ENCODE data around the gene PLS3. TPM values are rescaled to one million over a fixed set of nuclear protein-coding genes. Genes with fewer than 3 reads are reported as not detected.

PLS3 gene
- total and polyA plus RNA-seq, 12 donors: 18.7 to 132 (median 50.3) TPM

DNA sequence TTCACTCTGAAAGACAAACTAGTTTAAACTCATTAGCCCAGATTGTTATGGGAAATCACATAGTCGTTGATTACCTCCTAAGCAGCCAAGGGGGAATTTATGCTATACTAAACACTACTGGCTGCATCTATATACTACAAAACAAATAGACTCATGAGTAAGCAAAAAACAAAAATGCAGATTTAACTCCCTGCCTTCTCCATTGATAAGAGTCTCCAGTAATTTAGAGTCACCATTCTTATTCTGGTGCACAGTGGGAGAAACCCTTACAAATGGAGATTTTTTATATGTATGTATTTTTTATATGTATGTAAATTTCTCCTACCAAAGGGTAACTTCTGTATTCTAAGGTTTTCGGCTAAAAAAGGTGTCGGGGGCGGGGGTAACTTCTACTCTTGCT, 126.6 kb downstream of the PLS3 start:
- TF ChIP-seq POLR2A (IDR thresholded peaks at IDR 0.05): no peak
- TF ChIP-seq, protein P1, sequence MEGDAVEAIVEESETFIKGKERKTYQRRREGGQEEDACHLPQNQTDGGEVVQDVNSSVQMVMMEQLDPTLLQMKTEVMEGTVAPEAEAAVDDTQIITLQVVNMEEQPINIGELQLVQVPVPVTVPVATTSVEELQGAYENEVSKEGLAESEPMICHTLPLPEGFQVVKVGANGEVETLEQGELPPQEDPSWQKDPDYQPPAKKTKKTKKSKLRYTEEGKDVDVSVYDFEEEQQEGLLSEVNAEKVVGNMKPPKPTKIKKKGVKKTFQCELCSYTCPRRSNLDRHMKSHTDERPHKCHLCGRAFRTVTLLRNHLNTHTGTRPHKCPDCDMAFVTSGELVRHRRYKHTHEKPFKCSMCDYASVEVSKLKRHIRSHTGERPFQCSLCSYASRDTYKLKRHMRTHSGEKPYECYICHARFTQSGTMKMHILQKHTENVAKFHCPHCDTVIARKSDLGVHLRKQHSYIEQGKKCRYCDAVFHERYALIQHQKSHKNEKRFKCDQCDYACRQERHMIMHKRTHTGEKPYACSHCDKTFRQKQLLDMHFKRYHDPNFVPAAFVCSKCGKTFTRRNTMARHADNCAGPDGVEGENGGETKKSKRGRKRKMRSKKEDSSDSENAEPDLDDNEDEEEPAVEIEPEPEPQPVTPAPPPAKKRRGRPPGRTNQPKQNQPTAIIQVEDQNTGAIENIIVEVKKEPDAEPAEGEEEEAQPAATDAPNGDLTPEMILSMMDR (IDR thresholded peaks at IDR 0.05): no peak
- Histone ChIP-seq H3K36me3 (replicated peaks in 1 of 2) (no peaks in the 10 kb centered on the region), H3K4me3 (no peak overlapping the region), H3K9me3 (replicated peaks in 1 of 3) (no peaks in the 10 kb centered on the region), H3K4me1 (replicated peaks in 1 of 2) (no peaks in the 10 kb centered on the region), H3K27ac (no peak overlapping the region), H3K27me3 (peaks cover 5% of the 10 kb centered on the region)
- DNase-seq: no peak
- 53 to 87% (median 74%) methylated on average over 4 of the region's 4 CpGs for WGBS, 4 donors
- intact Hi-C loops (cut with DNase I): loop anchor here in 1 of 2 donors (5.0 kb wide), 1 partner anchor 35 kb away; no protein-coding TSS in a partner anchor

DNA sequence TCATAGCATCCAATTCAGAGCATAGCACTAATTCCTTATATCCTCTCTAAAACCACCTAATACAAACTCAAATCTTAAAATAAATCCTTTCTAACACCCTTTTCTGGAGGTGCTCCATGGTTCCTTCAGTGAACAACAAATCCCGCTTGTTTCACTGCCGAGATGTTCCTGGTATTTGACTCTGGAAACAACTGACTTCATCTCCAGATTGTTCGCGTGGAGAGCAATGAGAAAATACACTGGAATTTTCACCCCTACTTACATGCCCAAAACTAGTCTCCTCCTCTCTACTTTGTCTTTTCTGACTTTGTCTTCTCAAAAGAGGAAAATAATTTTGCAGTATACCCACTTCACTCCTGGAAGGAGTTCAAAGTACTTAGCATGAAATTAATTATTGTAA, 129.0 kb downstream of the PLS3 start:
- 56 to 73% (median 61%) methylated on average over 4 of the region's 4 CpGs for WGBS, 4 donors
- no peak for TF ChIP-seq POLR2A (IDR thresholded peaks at IDR 0.05)
- TF ChIP-seq, protein P1 (IDR thresholded peaks at IDR 0.05): no peak
- Histone ChIP-seq H3K9me3 (replicated peaks in 1 of 3) (no peaks in the 10 kb centered on the region), H3K27ac (peak overlapping the region in 2 of 5 donors; percentile 11 to 44), H3K4me3 (no peak overlapping the region), H3K27me3 (peaks cover 8% of the 10 kb centered on the region), H3K36me3 (replicated peaks in 1 of 2) (no peaks in the 10 kb centered on the region), H3K4me1 (replicated peaks in 1 of 2) (no peaks in the 10 kb centered on the region)
- intact Hi-C loops (cut with DNase I): loop anchor here in 1 of 2 donors (5.0 kb wide), 1 partner anchor 38 kb away; no protein-coding TSS in a partner anchor
- no peak for DNase-seq

DNA sequence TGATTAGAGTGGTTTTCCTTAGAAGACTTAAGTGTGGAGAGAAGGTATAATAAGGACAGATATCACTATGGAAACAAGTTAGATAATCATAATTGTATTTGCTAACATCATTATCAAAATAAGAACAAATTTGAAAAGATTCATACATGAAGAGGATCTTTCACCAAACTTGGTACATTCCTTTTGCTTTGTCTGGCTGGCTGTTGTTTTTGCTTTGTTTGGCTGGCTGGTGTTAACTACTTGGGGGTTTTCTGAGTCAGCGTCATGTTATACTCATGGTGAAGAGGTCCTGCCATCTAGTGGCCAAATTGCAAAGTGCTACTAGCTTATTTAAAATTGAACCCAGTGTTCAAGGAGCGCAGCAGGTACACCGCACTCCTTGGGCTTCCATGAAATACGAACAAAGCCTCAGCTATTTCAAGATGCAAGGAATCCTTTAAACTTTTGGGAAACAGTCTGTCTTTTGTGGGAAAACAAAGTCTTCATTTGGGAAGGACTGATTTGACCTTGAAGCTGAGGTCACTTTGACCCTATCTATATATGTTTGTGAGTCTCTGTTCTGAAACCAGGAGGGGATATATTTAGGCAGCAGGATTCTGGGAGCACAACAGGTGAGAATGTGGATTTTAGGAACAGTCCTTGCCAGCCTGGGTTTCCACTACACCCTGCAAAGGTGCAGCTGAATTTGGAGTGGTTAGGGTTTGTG, 129.7 kb downstream of the PLS3 start:
- Histone ChIP-seq H3K36me3 (replicated peaks in 1 of 2) (no peaks in the 10 kb centered on the region), H3K4me3 (no peak overlapping the region), H3K4me1 (replicated peaks in 1 of 2) (no peaks in the 10 kb centered on the region), H3K27me3 (peaks cover 8% of the 10 kb centered on the region), H3K27ac (peak overlapping the region in 2 of 5 donors; percentile 11 to 44), H3K9me3 (replicated peaks in 1 of 3) (no peaks in the 10 kb centered on the region)
- DNase-seq: peak; percentile 56 to 80 (median 67)
- WGBS, 4 donors: 0 to 15% (median 11%) methylated on average over 2 to 4 of the region's 4 CpGs
- TF ChIP-seq POLR2A (IDR thresholded peaks at IDR 0.05): no peak
- TF ChIP-seq, protein P1 (IDR thresholded peaks at IDR 0.05): peak; percentile 58 to 91 (median 80)
- intact Hi-C loops (cut with DNase I): no loop called here

DNA sequence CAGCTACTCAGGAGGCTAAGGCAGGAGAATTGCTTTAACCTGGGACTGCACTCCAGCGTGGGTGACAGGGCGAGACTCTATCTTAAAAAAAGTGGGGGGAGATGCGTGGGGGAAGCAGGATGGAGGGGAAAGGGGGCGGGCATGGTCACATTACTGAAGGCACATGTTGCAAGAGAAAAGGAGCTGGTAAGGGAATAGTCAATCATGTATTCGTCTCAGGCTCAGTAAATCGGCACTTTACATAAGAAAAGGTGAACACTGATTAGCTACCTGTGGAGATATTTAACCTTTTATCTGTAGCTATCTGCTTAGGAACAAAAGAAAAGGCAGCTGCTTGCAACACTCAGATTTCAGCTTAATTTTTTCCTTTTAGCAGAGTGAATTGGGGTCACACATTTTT, 132.5 kb downstream of the PLS3 start:
- no peaks in the 10 kb centered on the region for H3K9me3 ChIP-seq (replicated peaks in 1 of 3)
- WGBS, 4 donors: 47 to 83% (median 67%) methylated on average over 6 of the region's 6 CpGs
- H3K4me3 ChIP-seq: no peak overlapping the region
- H3K36me3 ChIP-seq (replicated peaks in 1 of 2): no peaks in the 10 kb centered on the region
- no peak for TF ChIP-seq POLR2A (IDR thresholded peaks at IDR 0.05)
- TF ChIP-seq, protein P1 (IDR thresholded peaks at IDR 0.05): no peak
- intact Hi-C loops (cut with DNase I): no loop called here
- DNase-seq: no peak
- H3K4me1 ChIP-seq (replicated peaks in 1 of 2): no peaks in the 10 kb centered on the region
- no peak overlapping the region for H3K27ac ChIP-seq
- H3K27me3 ChIP-seq: peaks cover 11% of the 10 kb centered on the region
